Activated CD8-positive, alpha-beta memory T cell treated with anti-CD3 and anti-CD28 coated beads for 1 hour (primary cell): ENCODE data around the gene GOLPH3.
A peak's percentile ranks its signal among the peaks of the same experiment; 100 is the strongest.
"Not testable (repeated sequence)": the region's sequence is repeated elsewhere in the genome, so short reads cannot be mapped to it uniquely, and the experiment has no call there.

Experiments
- DNase-seq, 2 donors: peaks; one replicate each; pipeline ENCODE4 v3.0.0-alpha.2; 2020; ENCODE audit warnings: low read depth in 1 of 2; ENCODE audit errors: extremely low read depth in 1 of 2

The GOLPH3 gene

DNA sequence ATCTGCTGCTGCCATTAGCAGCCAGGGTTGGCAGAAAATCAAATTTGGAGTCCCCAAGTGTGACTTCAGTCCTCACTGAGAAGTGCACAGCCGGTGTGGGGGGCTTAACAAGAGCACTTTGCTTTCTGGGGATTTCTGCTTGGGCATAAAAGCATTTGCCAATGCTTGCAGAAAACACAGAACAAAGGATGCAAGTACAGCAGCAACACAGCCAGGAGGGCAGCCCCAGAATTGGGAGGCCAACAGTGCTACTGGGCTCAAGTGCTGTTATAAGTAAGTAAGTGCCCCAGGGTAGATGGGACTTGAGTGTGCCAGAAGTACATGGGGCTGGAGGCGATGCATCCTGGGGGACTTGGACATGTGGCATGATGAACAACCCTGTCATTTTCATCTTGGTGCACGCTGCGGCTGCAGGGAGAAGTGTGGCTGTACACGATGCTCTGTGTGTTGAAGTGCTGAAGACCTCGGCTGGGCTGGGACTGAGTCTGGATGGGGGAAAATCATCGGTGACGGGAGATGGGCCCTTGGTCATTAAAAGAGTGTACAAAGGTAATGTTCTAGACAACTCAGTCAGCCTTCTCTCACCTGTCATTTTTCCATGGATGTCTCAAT, 73.3 kb downstream of the GOLPH3 start:
- no peak for DNase-seq

DNA sequence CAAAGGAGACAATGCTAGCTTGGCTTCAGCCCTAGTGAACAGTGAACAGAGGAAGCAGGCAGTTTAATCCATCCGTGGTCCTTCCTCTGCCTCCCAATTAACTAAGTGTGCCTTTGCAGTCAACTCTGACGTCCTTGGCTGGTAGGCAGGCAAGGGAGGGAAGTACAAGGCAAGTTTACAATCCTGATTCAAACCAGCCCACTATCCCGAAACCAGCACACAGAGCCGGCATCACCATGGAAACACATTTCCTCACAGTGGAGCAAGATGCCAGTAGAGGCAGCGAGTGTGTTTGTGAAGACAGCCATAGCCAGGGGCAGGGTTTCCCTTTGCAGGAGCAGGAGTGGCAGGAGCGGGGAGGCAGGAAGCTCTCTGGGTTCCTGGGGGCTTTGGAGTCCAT, 73.9 kb downstream of the GOLPH3 start:
- no peak for DNase-seq

DNA sequence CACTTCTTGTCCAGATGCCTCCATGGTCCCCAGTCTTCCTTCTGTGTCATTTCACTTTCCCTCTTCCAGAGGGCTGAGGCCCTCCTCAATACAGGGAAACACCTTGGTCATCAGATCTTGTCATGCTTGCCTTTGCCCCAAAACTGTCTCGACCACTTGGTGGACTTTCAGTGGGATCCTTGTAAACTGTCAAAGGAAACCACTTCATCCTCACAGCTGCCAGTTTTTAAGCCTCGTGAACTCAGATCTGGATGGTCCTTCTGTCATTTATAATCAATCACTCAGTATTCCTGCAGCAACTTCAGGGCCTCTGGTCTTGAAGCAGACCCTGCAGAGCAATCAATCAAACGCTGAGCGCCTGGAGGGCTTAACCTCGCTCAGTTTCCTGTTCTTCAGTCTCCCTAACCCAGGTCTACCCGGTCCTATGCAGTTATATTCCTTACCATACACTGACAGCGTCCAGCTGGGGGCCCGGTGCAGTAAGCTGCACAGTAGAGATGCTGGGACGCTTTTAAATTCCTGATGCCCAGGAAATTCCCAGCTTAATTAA, 74.6 kb downstream of the GOLPH3 start:
- no peak for DNase-seq

DNA sequence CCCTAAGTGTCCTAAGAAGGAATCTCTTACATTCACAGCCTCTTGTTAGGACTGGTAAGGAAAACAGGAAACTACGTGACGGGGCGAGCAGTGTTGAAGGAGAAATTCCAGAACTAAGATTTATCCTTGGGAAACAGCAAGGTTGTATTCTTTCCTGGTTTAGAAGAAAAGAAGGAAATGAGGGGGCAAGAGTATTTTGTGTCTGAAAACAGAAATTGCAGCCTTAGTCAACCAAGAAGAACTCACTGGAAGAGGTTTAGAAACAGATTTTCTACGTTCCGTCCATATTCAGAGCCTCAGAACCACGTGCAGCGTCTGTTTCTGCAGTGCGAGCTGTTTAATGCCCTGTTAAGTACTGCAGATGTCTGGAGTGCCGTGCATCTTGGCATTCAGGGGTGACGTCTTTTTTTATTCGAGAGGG, 75.2 kb downstream of the GOLPH3 start:
- DNase-seq = no peak

DNA sequence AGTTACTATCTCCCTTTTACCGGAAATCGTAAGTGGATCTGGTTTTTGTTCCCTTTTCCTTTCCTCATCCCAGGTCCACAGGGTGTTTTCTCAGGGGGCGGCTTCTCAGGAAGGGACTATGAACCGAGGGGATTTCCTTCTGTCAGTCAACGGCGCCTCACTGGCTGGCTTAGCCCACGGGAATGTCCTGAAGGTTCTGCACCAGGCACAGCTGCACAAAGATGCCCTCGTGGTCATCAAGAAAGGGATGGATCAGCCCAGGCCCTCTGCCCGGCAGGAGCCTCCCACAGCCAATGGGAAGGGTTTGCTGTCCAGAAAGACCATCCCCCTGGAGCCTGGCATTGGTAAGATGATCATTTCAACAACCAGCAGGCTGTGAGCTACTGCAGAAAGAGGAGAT, 75.8 kb downstream of the GOLPH3 start:
- DNase-seq = no peak

DNA sequence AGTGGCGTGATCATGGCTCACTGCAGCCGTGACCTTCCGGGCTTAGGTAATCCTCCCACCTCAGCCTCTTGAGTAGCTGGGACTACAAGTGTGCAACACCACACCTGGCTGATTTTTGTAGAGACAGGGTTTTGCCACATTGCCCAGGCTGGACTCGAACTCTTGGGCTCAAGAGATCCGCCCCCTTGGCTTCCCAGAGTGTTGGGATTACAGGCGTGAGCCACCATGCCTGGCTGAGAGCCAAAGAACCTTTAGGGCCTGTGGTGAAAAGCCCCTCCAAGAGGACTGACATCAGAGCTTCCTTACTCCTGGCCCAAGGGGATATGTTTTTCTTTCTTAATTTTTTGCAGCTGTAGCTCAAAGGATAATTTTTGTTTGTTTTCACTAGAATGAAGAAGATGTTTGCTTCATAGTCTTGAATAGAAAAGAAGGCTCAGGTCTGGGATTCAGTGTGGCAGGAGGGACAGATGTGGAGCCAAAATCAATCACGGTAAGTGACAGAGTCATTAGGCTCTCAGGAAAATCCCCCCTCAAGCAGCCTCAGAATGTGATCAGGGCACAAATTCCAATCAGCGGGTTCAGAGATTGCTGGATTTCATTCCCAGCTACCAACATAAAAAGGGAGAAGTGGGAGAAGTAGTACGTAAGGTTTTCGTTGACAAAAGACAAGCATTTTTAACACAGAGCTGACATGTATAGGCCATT, 77.1 kb downstream of the GOLPH3 start:
- DNase-seq = no peak

DNA sequence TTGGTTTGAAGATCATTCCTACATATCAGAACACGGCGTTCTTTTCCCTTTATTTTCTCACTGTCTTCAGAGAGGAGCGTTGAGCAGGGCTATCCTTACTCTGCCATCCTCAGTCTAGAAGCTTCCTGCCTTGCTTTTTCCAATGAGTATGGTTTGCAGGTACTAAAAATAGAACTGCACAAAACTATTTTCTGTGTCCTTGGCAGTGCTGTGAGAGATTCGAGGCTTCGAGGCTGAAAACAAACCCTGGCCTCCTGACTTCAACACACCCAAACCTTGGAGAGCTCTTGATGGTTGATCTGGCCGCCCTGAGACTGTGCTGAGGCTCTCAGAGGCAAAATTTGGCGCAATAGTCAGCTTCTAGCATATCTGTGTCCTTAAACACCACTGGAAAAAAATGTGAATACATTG, 78.9 kb downstream of the GOLPH3 start:
- DNase-seq = no peak

DNA sequence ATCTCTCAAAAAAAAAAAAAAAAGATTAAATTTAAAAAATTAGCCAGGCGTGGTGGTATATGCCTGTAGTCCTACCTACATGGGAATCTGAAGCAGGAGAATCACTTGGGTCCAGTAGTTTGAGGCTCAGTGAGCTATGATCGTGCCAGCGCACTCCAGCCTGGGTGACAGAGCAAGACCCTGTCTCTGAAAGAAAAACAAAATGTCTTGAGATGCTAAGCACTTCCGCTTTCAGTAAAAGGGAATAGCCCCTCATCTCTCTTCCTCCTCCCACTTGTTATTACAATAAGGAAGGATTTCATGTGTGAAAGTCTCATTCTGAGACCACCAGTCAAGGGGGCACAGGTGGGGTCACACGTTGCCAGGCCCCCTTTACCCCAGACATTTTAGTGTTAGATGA, 79.4 kb downstream of the GOLPH3 start:
- no peak for DNase-seq

DNA sequence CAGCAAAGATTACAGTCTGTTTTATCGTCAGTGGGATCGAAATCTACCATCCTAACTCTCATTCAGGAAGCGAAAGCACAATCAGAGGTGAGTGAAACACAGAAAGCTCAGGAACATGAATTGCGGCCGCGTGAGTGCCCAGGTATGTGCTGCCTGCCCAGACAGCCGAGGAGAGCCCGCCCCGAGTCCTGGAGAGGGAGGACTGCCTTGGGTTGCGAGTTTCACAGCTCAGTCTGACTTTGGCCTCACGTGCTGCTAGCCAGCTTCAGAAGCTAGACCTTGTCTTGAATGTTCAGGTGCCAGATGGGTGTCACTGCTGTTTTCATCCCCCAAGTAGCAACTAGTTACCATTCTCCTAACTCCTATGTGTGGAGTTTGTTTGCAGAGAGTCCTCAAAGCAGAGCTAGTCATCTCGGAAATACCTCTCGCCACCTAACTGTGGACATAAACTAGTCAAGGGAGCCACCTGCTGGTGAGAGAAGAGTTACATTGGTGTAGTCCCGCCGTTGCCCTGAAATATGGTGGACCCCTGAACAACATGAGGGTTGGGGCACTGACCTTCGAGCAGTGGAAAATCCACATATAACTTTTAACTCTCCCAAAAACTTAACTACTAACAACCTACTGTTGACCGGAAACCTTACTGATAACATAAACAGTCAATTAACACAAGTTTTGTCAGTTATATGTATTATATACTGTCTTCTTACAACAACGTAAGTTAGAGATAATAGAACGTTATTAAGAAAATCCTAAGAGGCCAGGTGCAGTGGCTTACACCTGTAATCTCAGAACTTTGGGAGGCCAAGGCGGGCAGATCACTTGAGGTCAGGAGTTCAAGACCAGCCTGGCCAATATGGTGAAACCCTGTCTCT, 80.9 kb downstream of the GOLPH3 start:
- peak; percentile 20 to 25 for DNase-seq

DNA sequence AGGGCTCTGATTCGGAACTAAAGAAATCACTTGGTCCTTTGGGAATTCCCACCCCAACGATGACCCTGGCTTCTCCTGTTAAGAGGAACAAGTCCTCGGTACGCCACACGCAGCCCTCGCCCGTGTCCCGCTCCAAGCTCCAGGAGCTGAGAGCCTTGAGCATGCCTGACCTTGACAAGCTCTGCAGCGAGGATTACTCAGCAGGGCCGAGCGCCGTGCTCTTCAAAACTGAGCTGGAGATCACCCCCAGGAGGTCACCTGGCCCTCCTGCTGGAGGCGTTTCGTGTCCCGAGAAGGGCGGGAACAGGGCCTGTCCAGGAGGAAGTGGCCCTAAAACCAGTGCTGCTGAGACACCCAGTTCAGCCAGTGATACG, 83.4 kb downstream of the GOLPH3 start:
- DNase-seq = no peak

DNA sequence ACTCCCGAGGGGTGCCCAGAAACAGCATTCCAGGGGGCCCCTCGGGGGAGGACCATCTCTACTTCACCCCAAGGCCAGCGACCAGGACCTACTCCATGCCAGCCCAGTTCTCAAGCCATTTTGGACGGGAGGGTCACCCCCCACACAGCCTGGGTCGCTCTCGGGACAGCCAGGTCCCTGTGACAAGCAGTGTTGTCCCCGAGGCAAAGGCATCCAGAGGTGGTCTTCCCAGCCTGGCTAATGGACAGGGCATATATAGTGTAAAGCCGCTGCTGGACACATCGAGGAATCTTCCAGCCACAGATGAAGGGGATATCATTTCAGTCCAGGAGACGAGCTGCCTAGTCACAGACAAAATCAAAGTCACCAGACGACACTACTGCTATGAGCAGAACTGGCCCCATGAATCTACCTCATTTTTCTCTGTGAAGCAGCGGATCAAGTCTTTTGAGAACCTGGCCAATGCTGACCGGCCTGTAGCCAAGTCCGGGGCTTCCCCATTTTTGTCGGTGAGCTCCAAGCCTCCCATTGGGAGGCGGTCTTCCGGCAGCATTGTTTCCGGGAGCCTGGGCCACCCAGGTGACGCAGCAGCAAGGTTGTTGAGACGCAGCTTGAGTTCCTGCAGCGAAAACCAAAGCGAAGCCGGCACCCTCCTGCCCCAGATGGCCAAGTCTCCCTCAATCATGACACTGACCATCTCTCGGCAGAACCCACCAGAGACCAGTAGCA, 83.9 kb downstream of the GOLPH3 start:
- no peak for DNase-seq

DNA sequence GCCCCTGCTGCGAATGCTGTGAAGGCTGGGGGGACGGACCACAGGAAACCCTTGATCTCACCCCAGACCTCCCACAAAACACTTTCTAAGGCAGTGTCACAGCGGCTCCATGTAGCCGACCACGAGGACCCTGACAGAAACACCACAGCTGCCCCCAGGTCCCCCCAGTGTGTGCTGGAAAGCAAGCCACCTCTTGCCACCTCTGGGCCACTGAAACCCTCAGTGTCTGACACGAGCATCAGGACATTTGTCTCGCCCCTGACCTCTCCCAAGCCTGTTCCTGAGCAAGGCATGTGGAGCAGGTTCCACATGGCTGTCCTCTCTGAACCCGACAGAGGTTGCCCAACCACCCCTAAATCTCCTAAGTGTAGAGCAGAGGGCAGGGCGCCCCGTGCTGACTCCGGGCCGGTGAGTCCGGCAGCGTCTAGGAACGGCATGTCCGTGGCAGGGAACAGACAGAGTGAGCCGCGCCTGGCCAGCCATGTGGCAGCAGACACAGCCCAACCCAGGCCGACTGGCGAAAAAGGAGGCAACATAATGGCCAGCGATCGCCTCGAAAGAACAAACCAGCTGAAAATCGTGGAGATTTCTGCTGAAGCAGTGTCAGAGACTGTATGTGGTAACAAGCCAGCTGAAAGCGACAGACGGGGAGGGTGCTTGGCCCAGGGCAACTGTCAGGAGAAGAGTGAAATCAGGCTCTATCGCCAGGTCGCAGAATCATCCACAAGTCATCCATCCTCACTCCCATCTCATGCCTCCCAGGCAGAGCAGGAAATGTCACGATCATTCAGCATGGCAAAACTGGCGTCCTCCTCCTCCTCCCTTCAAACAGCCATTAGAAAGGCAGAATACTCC, 84.7 kb downstream of the GOLPH3 start:
- DNase-seq = no peak

DNA sequence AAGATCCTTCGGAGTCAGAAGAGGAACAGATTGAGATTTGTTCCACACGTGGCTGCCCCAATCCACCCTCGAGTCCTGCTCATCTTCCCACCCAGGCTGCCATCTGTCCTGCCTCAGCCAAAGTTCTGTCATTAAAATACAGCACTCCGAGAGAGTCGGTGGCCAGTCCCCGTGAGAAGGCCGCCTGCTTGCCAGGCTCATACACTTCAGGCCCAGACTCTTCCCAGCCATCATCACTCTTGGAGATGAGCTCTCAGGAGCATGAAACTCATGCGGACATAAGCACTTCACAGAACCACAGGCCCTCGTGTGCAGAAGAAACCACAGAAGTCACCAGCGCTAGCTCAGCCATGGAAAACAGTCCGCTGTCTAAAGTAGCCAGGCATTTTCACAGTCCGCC, 85.9 kb downstream of the GOLPH3 start:
- no peak for DNase-seq

DNA sequence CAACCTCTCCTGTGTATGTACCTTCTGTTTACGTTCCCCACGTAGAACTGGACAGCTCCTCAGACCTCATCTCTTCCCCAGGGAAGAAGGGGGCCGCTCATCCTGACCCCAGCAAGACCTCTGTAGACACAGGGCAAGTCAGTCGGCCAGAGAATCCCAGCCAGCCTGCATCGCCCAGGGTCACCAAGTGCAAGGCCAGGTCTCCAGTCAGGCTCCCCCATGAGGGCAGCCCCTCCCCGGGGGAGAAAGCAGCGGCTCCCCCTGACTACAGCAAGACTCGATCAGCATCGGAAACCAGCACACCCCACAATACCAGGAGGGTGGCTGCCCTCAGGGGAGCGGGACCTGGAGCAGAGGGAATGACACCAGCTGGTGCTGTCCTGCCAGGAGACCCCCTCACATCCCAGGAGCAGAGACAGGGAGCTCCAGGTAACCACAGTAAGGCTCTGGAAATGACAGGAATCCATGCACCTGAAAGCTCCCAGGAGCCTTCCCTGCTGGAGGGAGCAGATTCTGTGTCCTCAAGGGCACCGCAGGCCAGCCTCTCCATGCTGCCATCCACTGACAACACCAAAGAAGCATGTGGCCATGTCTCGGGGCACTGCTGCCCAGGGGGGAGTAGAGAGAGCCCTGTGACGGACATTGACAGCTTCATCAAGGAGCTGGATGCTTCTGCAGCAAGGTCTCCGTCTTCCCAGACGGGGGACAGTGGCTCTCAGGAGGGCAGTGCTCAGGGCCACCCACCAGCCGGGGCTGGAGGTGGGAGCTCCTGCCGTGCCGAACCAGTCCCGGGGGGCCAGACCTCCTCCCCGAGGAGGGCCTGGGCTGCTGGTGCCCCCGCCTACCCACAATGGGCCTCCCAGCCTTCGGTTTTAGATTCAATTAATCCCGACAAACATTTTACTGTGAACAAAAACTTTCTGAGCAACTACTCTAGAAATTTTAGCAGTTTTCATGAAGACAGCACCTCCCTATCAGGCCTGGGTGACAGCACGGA, 86.7 kb downstream of the GOLPH3 start:
- DNase-seq = no peak

DNA sequence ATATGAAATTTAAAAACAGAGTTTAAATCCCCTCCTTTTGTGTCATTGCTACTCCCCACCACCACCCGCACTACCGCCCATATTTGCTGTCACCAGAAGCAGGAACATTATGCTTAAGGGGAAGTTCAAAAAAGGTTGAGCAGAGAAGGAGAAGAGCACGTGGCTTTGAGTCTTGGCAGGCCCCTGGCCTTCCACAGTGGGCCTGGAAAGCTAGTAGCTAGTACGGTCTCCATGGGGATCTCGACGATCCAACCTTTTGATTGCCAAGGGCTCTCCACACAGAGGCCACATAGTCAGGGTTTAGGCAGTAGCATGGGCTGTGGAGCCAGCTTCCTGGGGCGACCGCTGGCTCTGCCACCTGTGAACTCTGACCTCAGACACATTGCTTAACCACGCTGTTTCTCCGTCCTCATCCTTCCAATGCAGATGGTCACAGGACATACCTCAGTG, 90.1 kb downstream of the GOLPH3 start:
- no peak for DNase-seq

DNA sequence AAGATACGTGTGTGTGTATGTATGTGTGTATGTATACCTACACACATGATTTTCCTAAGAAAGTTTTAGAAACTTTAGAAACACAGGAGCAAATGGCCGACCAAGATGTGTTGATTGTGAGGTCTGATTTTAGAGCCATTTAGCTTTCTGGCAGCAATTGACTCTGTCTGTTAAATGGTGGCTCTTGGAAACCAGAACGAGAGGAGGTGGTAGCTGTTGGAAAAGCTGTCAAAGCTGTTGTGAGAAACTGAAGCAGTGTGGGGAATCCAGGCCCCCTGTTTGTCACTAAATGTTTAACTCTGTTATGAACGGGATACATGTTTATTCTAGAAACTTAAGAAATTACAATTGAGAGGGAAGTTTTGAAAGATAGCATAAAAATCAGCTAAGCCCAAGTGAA, 91.4 kb downstream of the GOLPH3 start:
- no peak for DNase-seq

DNA sequence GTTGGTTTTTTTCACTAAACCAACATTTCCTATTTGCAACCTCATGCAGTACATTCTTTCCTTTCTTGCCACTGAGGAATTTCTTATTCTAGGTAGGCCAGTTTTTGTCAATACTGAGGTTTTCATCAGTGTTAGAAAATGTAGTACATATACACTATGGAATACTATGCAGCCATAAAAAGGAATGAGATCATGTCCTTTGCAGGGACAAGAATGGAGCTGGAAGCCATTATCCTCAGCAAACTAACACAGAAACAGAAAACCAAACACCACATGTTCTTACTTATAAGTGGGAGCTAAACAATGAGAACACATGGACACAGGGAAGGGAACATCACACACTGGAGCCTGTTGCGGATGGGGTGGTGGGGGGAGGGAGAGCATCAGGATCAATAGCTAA, 93.6 kb downstream of the GOLPH3 start:
- not testable (repeated sequence) for DNase-seq

DNA sequence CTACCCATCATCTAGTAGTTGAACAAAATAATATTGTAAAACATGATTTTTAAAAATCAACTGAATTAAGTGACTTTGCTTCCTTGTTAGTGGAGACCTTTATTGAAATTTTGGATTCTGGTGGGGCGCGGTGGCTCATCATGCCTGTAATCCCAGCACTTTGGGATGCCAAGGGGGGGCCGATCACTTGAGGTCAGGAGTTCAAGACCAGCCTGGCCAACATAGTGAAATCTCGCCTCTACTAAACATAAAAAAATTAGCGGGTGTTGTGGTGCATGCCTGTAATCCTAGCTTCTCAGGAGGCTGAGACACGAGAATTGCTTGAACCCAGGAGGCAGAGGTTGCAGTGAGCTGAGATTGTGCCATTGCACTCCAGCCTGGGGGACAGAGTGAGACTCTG, 95.3 kb downstream of the GOLPH3 start:
- DNase-seq = not testable (repeated sequence)
